ENCODE measurements around the gene HIRA. TPM values are rescaled to one million over a fixed set of nuclear protein-coding genes. Genes with fewer than 3 reads are reported as not detected.

HIRA gene
- total and polyA plus RNA-seq, 9 of the 15 experiments (the other 6 are each of a cell fraction or from before 2014, with no cell fraction given): 0.96 to 132 (median 58.4) TPM

GRCh38 chr22:19287889-19288288 is 143.6 kb downstream of the HIRA start:
- Histone ChIP-seq H3K4me1 (replicated peaks in 1 of 2; ENCODE audit: control insufficient read depth in 2 of 2, insufficient read depth in 2 of 2, low read length in 2 of 2) (peaks cover 22% of the 10 kb centered on the region in 2 experiments; a peak in 4 of 5 replicates), H3K4me3 (no peak overlapping the region), H3K27ac (ENCODE audit: extremely low read depth, low read depth, low read length) (no peak overlapping the region), H3K9me1 (ENCODE audit: control insufficient read depth, insufficient read depth, low read length) (peaks cover 5% of the 10 kb centered on the region), H3K27me3 (ENCODE audit: control insufficient read depth in 2 of 2, insufficient read depth in 2 of 2, low read length in 2 of 2) (peaks cover 34 to 37% of the 10 kb centered on the region in 2 experiments; a peak in 4 of 5 replicates), H3K9me3 (replicated peaks; ENCODE audit: control insufficient read depth, insufficient read depth, low read depth, low read length) (no peaks in the 10 kb centered on the region), H3K4me2 (ENCODE audit: insufficient read depth, low read length) (no peak overlapping the region), H3K79me2 (ENCODE audit: control insufficient read depth, insufficient read depth, low read length) (no peaks in the 10 kb centered on the region), H2AFZ (ENCODE audit: low read depth, low read length) (no peak overlapping the region), H3K36me3 (ENCODE audit: control insufficient read depth, insufficient read depth, low read length) (no peaks in the 10 kb centered on the region), H3K9ac (ENCODE audit: insufficient read depth in 1 of 2, low read depth in 2 of 2, low read length in 2 of 2) (no peak overlapping the region), H4K20me1 (replicated peaks; ENCODE audit: control insufficient read depth, insufficient read depth, low read length) (peaks cover 18% of the 10 kb centered on the region)
- FAIRE-seq (no peak), DNase-seq (ENCODE audit: extremely low read depth in 1 of 4, low spot score in 3 of 4) (no peak), ATAC-seq (no peak)
- 8% methylated on average over 4 of the region's 4 CpGs for WGBS (ENCODE audit: insufficient coverage, low coverage, missing lambda C conversion rate)
- ChIA-PET CTCF (ENCODE audit: low intra/inter-chr PET ratio) (no interaction called here), POLR2A (interaction anchor here (0.6 to 2.3 kb wide), 9 partner anchors 8 to 1346 kb away, joined by 3 to 8 read pairs (median 6); no protein-coding TSS in a partner anchor)
- in situ Hi-C loops (cut with MboI) (no loop called here), intact Hi-C loops (cut with micrococcal nuclease) (no loop called here)
- no TSS peak for BruUV-seq (replicated peaks)
- TF ChIP-seq HIVEP1 (CRISPR knock-in tag; IDR thresholded peaks at IDR 0.05): no peak; the same call in 1 of the 2 replicates
- TF ChIP-seq SMARCC2 (IDR thresholded peaks at IDR 0.05; ENCODE audit: low read depth): no peak
- TF ChIP-seq NR3C1 (CRISPR knock-in tag; IDR thresholded peaks at IDR 0.05): no peak
- TF ChIP-seq, protein P1, sequence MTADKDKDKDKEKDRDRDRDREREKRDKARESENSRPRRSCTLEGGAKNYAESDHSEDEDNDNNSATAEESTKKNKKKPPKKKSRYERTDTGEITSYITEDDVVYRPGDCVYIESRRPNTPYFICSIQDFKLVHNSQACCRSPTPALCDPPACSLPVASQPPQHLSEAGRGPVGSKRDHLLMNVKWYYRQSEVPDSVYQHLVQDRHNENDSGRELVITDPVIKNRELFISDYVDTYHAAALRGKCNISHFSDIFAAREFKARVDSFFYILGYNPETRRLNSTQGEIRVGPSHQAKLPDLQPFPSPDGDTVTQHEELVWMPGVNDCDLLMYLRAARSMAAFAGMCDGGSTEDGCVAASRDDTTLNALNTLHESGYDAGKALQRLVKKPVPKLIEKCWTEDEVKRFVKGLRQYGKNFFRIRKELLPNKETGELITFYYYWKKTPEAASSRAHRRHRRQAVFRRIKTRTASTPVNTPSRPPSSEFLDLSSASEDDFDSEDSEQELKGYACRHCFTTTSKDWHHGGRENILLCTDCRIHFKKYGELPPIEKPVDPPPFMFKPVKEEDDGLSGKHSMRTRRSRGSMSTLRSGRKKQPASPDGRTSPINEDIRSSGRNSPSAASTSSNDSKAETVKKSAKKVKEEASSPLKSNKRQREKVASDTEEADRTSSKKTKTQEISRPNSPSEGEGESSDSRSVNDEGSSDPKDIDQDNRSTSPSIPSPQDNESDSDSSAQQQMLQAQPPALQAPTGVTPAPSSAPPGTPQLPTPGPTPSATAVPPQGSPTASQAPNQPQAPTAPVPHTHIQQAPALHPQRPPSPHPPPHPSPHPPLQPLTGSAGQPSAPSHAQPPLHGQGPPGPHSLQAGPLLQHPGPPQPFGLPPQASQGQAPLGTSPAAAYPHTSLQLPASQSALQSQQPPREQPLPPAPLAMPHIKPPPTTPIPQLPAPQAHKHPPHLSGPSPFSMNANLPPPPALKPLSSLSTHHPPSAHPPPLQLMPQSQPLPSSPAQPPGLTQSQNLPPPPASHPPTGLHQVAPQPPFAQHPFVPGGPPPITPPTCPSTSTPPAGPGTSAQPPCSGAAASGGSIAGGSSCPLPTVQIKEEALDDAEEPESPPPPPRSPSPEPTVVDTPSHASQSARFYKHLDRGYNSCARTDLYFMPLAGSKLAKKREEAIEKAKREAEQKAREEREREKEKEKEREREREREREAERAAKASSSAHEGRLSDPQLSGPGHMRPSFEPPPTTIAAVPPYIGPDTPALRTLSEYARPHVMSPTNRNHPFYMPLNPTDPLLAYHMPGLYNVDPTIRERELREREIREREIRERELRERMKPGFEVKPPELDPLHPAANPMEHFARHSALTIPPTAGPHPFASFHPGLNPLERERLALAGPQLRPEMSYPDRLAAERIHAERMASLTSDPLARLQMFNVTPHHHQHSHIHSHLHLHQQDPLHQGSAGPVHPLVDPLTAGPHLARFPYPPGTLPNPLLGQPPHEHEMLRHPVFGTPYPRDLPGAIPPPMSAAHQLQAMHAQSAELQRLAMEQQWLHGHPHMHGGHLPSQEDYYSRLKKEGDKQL (CRISPR knock-in tag; IDR thresholded peaks at IDR 0.05; ENCODE audit: borderline replicate concordance): no peak
- TF ChIP-seq CEBPB (tag; IDR thresholded peaks at IDR 0.05): no peak; the same call in 1 of the 2 replicates
- TF ChIP-seq PHB2 (IDR thresholded peaks at IDR 0.05; ENCODE audit: low read depth): no peak
- 0 out of 2 replicates have a peak, but pooled peaks have one; percentile 22 for TF ChIP-seq MITF (IDR thresholded peaks at IDR 0.05)
- no peak for TF ChIP-seq ZNF551 (CRISPR knock-in tag; IDR thresholded peaks at IDR 0.05)
- TF ChIP-seq E2F5 (CRISPR knock-in tag; IDR thresholded peaks at IDR 0.05): no peak
- TF ChIP-seq ZNF76 (CRISPR knock-in tag; IDR thresholded peaks at IDR 0.05; ENCODE audit: borderline replicate concordance): no peak
- TF ChIP-seq SMARCB1 (IDR thresholded peaks at IDR 0.05; ENCODE audit: insufficient read length, low read depth): no peak
- TF ChIP-seq ZNF644 (tag; IDR thresholded peaks at IDR 0.05; ENCODE audit: low read depth): no peak
